ENCODE results near the gene TMPRSS5.
A peak's percentile ranks its signal among the peaks of the same experiment; 100 is the strongest.

Gene TMPRSS5

DNA sequence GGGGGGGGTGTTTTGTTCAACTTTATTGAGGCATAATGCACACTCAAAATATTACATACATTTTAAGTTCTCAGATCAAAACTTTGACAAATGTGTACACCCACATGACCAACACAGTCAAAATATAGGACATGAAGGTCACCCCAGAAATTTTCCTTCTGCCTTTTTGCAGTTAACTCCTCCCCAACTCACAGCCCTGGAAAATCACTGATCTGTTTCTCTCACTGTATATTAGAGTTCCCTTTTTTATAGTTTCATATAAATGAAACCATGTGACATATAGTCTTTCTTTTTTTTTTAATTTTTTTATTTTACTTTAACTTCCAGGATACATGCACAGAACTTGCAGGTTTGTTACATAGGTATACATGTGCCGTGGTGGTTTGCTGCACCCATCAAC lies 4.6 kb downstream of the TMPRSS5 start:
- DNase-seq, result no peak

DNA sequence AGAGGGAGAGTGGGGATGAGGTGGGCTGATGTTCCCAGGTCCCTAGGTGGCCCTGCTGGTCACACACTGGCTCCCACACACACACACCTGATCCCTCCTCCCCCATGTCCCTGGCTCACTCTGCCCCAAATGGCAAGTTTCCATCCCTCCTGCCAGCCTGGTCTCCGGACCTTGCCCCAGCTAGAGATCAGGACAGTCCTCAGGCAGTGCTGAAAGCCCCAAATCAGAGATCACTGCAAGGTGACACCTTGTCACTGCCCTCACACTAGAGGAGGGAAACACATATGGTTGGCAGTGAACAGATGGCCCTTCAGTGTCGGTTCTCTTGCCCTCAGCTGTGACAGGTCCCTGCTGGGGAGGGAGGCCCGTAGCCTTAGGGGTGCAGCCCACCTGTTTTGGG lies 7.6 kb downstream of the TMPRSS5 start:
- DNase-seq, result no peak
- in situ Hi-C loops (cut with MboI; ENCODE audit: low pct_unique_long_range_greater_than_20kb, low sequenced_read_pairs), result no loop called here

More for the DNA sequence above, 4.6 kb downstream of the TMPRSS5 start:
- in situ Hi-C loops (cut with MboI; ENCODE audit: low pct_unique_long_range_greater_than_20kb, low sequenced_read_pairs), result no loop called here

DNA sequence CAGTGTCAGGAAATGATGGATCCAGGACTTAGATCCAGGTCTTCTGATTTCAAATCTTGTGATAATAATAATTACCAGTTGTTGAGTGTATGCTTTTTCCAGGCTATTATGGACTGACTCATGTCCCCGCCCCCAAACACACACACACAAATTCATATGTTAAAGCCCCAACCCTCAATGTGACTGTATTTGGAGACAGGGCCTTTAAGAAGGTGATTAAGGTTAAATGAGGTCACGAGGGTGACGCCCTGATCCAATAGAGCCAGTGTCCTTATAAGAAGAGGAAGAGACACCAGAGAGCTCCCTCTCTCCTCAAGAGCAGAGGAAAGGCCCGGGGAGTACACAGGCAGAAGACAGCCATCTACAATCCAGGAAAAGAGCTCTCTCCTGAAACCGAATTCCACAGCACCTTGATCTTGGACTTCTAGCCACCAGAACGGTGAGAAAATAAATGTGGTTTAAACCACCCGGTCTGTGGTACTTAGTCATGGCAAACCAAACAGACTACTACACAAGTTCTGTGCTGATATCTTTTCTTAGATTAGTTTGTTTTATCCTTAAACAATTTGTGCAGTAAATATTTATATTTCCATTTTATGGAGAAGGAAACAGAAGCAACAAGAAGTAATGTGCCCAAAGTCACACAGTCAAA lies 8.2 kb downstream of the TMPRSS5 start:
- in situ Hi-C loops (cut with MboI; ENCODE audit: low pct_unique_long_range_greater_than_20kb, low sequenced_read_pairs), result no loop called here
- DNase-seq, result no peak

GRCh38 chr11:113697111-113697510 lies 9.0 kb downstream of the TMPRSS5 start:
- no peak for DNase-seq
- in situ Hi-C loops (cut with MboI; ENCODE audit: low pct_unique_long_range_greater_than_20kb, low sequenced_read_pairs), result no loop called here

- no peak for DNase-seq
Observed at GRCh38 chr11:113695207-113695606, 10.9 kb downstream of the TMPRSS5 start.

GRCh38 chr11:113694390-113694789 lies 11.7 kb downstream of the TMPRSS5 start:
- in situ Hi-C loops (cut with MboI; ENCODE audit: low pct_unique_long_range_greater_than_20kb, low sequenced_read_pairs), result no loop called here
- DNase-seq, result no peak

More at GRCh38 chr11:113695207-113695606, 10.9 kb downstream of the TMPRSS5 start:
- in situ Hi-C loops (cut with MboI; ENCODE audit: low pct_unique_long_range_greater_than_20kb, low sequenced_read_pairs), result no loop called here

DNA sequence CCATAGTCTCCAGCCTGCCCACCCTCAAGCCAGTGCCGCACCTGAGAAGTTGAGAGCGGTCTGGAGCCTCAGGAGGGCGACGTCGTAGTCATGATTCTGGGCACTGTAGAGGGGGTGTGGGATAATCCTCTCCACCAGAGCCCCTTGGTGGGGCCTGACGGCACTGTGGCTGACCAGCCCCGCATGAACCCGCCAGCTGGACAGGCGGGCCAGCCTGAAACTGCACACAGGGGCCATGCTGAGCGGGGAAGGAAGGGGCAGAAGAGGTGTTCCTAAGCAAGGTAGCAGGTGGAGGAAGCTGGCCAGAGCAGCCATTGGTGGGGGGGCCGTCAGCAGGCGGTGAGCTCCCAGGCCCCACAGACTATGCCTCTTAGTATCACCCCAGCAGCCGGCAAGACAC lies 13.1 kb downstream of the TMPRSS5 start:
- in situ Hi-C loops (cut with MboI; ENCODE audit: low pct_unique_long_range_greater_than_20kb, low sequenced_read_pairs), result no loop called here
- no peak for DNase-seq

DNA sequence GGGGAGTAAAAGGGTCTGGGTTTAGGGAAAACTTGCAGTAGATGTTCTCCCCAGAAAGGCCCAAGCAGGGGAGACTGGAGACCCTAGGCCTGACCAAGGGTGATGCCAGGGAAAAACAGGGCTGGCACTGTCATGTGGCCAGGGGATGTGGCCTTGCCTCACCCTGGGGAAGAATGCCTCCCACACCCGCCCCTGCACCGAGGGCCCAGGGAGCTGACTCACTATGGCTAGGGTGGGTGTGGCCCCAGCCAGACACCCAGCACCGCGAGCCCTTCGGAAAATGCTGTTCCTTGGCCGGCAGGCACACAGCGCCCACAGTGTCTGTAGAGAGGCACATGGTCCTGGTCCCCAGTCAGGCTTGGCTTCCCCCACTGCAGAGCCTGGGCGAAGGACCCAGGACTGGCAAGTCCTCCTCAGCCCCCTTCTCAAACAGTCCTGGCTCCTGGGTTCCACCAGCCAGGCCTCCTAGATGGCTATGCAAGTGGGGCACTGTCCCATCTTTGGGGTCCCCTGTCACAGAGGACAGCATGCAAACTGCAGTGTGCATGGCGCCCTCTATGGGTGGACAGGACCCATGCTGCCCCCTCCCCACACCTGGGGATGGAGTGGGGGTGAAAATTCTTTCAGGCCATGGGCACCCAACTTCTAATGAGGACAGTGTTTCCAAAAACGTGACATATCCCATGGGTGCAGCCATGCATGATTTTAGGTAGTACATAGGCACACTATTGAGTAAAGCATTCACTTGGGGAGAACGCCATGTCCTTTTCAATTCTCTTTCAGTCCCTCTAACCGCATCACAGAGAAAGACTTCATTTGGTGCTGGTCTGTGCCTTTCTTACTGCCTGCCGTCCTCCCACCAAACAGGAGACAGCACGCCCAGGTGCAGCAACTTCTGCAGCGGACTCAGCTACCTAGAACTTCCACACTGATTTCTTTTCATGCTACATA lies 15.2 kb downstream of the TMPRSS5 start:
- in situ Hi-C loops (cut with MboI; ENCODE audit: low pct_unique_long_range_greater_than_20kb, low sequenced_read_pairs), result no loop called here
- DNase-seq, result peak; percentile 5

- in situ Hi-C loops (cut with MboI; ENCODE audit: low pct_unique_long_range_greater_than_20kb, low sequenced_read_pairs), result no loop called here
- DNase-seq, result no peak
Observed at GRCh38 chr11:113689768-113690618, 16.1 kb downstream of the TMPRSS5 start.

- DNase-seq, result no peak
- in situ Hi-C loops (cut with MboI; ENCODE audit: low pct_unique_long_range_greater_than_20kb, low sequenced_read_pairs), result no loop called here
Observed at GRCh38 chr11:113685654-113686359, 20.3 kb downstream of the TMPRSS5 start.

DNA sequence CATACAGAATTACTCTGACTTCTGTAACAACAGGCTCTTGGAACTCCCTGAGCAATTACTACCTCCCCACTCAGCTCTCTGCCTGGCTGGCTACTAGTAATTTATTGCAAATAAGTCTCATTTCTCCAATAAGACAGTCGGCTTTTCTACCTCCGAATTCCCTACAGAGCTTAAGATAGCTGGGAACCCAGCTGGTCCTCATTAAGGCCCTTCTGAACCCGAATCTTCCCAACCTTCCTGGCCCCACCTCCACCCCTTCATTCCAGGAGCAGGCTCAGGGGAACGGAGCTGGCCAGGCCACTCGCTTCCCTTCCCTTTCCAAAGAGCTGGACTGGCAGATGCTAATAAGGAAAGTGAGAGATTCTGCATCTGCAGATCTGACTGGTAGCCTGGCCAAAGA lies 21.6 kb downstream of the TMPRSS5 start:
- no peak for DNase-seq
- in situ Hi-C loops (cut with MboI; ENCODE audit: low pct_unique_long_range_greater_than_20kb, low sequenced_read_pairs), result no loop called here

DNA sequence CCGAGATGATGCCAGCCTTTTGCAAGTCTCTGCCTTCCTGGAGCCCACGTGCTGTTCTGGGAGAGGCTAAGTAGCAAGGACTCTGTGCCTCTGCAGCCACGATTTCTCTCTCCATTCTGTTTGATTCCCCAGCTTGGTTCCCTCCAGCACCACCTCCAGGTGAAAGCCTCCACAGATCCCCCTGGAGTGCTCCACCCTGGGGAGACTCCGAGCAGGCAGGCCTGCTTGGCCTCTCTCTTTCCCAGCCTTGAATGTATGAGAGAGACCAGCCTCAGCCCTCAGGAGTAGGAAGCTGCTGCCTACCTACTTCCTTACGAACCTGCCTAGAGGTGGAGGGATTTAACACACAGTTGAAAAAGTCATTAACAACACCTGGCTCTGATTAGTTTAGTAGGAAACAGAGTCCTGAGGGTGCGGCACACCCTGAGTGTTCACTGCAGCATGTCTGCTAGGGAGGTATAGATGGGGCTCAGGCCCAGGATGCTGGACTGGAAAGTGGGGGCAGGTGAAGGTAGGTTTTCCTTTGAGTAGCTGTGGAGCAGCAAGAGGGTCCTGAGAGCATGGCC lies 22.5 kb downstream of the TMPRSS5 start:
- DNase-seq, result no peak
- in situ Hi-C loops (cut with MboI; ENCODE audit: low pct_unique_long_range_greater_than_20kb, low sequenced_read_pairs), result no loop called here

DNA sequence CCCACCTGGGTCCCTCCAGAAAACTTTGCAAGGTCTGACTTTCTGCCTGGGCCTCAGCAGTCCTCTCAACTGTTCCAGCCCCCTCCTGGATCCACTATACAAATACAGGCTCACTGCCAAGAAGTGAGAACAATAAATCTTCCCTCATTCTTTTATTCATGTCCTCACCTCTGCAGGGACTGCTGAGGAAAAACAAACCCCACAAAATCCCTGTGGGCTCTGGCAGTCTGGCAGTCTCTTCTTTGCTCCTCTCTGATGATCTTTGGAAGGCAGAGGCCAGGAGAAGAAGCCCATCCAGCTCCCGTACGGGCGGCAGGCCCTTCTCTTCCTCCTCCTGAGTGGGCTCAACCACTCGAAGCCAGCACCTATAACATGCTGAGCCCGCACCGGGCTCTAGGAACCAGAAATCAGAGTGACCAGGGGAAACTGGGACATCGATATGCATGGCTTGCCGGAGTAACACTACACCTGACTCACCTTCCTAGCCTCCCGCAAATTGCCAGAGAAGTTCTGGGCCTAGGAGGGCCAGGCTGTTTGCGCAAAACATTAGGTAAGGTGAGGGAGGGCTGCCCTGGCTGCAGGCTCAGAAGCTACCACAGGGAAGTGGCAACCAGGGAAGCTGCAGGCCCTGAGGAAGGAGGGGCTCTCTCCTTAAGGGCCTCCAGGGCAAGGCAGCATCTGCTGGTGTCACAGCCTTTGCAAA lies 24.2 kb downstream of the TMPRSS5 start:
- in situ Hi-C loops (cut with MboI; ENCODE audit: low pct_unique_long_range_greater_than_20kb, low sequenced_read_pairs), result no loop called here
- DNase-seq, result no peak

DNA sequence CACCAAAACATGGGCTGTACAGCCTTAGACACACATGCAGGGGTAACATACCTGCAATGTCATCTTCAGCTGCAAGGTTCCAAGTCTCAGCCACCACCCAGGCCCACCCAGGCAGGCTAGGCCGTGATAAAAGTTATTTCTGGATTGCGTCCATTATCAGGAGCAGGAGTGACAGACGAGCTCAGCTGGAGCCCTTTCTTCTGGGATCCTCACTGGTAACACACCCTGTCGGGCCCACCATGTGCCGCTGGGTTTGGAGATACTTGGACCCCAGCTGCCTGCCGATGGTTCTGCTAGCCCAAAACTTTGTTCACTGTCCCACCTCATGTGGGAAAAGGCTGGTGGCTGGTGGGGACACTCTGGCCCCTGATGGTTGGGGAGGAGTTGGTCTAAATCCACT lies 24.8 kb downstream of the TMPRSS5 start:
- in situ Hi-C loops (cut with MboI; ENCODE audit: low pct_unique_long_range_greater_than_20kb, low sequenced_read_pairs), result no loop called here
- DNase-seq, result no peak

DNA sequence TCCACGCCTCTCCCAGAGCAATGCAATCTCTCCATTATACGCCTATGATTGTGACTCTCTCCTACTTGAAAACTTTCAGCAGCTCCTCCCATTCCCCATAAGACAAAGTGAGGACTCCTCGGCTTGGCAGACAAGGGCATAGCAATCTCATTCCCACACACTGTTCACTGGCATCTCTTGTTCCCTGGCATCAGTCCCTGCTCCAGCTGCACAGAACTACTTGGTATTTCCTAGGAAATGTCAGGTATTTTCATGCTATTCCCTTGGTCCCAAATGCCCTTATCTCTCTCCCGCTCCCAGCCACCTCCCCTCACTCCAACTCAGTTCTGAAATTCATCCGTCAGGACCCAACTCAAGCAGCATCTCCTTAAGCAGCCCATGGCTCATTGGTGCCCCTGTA lies 28.4 kb downstream of the TMPRSS5 start:
- no peak for DNase-seq
- in situ Hi-C loops (cut with MboI; ENCODE audit: low pct_unique_long_range_greater_than_20kb, low sequenced_read_pairs), result no loop called here

- in situ Hi-C loops (cut with MboI; ENCODE audit: low pct_unique_long_range_greater_than_20kb, low sequenced_read_pairs), result no loop called here
Observed at GRCh38 chr11:113675565-113675964, 30.5 kb downstream of the TMPRSS5 start.

GRCh38 chr11:113675003-113675561 lies 31.0 kb downstream of the TMPRSS5 start:
- no peak for DNase-seq
- in situ Hi-C loops (cut with MboI; ENCODE audit: low pct_unique_long_range_greater_than_20kb, low sequenced_read_pairs), result no loop called here

More at GRCh38 chr11:113675565-113675964, 30.5 kb downstream of the TMPRSS5 start:
- DNase-seq, result no peak

DNA sequence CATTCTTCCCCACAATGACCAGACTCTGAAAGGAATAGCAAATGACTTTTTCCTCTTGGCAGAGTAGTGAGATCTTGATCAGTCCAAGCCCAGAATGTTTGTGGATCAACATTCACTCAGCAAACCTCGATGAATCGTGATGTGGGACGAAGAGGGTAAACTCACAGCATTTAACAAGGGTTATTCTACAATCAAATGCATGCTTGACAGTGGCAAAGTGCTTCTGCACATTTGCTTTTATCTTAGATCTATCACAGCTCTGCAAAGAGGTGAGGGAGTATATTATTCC lies 31.8 kb downstream of the TMPRSS5 start:
- DNase-seq, result no peak
- in situ Hi-C loops (cut with MboI; ENCODE audit: low pct_unique_long_range_greater_than_20kb, low sequenced_read_pairs), result no loop called here
